ENCODE data around the gene LRP6.

DNA sequence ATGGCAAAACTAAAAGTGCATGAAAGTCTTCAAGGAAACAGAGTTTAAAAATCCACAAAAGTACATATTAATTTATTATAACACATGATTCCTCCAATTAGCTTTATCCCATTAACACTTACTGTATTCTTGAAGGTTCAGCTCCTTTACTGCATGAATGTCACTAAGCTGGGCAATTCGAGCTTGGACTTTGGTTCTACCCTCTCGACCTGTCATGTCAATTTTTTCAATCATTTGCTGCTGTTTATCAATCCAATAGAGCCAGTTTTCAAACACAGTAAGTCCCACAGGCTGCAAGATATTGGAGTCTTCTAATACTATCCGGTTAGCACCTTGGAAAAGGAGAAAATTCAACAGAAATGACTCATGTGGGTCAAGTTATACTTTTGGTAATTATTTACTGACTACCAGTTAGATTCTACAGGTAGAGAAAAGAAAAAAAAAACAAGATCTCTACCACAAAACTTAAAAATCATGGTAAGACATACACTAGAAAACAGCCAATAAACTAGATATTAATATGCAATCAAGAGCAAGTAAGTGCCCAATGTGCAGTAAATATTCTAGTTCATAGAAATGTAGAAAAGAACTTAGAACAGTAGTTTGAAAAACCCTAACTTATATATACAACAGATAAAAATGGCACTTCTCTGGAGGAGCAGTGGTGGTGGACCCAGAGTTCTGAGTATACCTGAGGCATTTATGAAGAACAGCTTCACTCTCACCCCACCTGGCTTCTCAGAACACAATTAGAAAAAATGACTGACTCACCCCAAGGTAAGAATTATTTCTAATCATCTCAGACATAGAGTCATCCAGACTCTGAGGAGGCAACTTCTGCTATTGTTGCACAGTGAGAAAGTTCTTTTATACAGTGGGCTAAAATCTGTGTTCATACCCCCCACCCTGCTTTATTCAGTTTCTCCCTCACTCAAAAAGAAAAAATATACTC is 128.4 kb downstream of the LRP6 start:
- TF ChIP-seq NFIC (IDR thresholded peaks at IDR 0.05) (no peak), RAD21 (IDR thresholded peaks at IDR 0.05; ENCODE audit: low read depth) (no peak), FOXM1 (IDR thresholded peaks at IDR 0.05; ENCODE audit: borderline replicate concordance, low read depth) (no peak), YY1 (IDR thresholded peaks at IDR 0.05; ENCODE audit: low read depth) (no peak), TEAD4 (IDR thresholded peaks at IDR 0.05) (no peak), EP300 (IDR thresholded peaks at IDR 0.05; ENCODE audit: borderline replicate concordance) (no peak), CREB1 (IDR thresholded peaks at IDR 0.05; ENCODE audit: low read depth) (no peak), EGR1 (IDR thresholded peaks at IDR 0.05) (no peak), REST (IDR thresholded peaks at IDR 0.05; ENCODE audit: low read depth) (no peak), TAF1 (IDR thresholded peaks at IDR 0.05; ENCODE audit: low read depth) (no peak)

All from Ishikawa (cell line).